Measurements from ENCODE around the gene KBTBD8. TPM values are rescaled to one million over a fixed set of nuclear protein-coding genes. Genes with fewer than 3 reads are reported as not detected.

The KBTBD8 gene
- total RNA-seq, 2 donors from 2014 or later = 0.54 to 1.1 TPM

- Histone ChIP-seq H3K27me3 (replicated peaks; ENCODE audit: insufficient read depth) (no peaks in the 10 kb centered on the region), H3K36me3 (no peaks in the 10 kb centered on the region), H3K4me1 (ENCODE audit: control insufficient read depth in 1 of 2, low read depth in 2 of 2) (no peaks in the 10 kb centered on the region), H3K27ac (no peak overlapping the region), H3K4me3 (no peak overlapping the region), H3K9me3 (no peaks in the 10 kb centered on the region)
- TF ChIP-seq, protein P1, sequence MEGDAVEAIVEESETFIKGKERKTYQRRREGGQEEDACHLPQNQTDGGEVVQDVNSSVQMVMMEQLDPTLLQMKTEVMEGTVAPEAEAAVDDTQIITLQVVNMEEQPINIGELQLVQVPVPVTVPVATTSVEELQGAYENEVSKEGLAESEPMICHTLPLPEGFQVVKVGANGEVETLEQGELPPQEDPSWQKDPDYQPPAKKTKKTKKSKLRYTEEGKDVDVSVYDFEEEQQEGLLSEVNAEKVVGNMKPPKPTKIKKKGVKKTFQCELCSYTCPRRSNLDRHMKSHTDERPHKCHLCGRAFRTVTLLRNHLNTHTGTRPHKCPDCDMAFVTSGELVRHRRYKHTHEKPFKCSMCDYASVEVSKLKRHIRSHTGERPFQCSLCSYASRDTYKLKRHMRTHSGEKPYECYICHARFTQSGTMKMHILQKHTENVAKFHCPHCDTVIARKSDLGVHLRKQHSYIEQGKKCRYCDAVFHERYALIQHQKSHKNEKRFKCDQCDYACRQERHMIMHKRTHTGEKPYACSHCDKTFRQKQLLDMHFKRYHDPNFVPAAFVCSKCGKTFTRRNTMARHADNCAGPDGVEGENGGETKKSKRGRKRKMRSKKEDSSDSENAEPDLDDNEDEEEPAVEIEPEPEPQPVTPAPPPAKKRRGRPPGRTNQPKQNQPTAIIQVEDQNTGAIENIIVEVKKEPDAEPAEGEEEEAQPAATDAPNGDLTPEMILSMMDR (IDR thresholded peaks at IDR 0.05) = no peak
- no peak for DNase-seq (ENCODE audit: low spot score)
- ATAC-seq (ENCODE audit: insufficient number of reproducible peaks, low FRiP score, low read depth) = no peak
These were observed 14.5 kb downstream of the KBTBD8 start for GRCh38 chr3:67012564-67012963.

- TF ChIP-seq, protein P1 (IDR thresholded peaks at IDR 0.05) = no peak
- no peaks in the 10 kb centered on the region for H3K27me3 ChIP-seq (replicated peaks; ENCODE audit: insufficient read depth)
- ATAC-seq (ENCODE audit: insufficient number of reproducible peaks, low FRiP score, low read depth) = no peak
- no peaks in the 10 kb centered on the region for H3K36me3 ChIP-seq
- no peak overlapping the region for H3K27ac ChIP-seq
- no peaks in the 10 kb centered on the region for H3K9me3 ChIP-seq
- no peak for DNase-seq (ENCODE audit: low spot score)
- H3K4me1 ChIP-seq (ENCODE audit: control insufficient read depth in 1 of 2, low read depth in 2 of 2) = no peaks in the 10 kb centered on the region
- H3K4me3 ChIP-seq = no peak overlapping the region
These were observed 17.8 kb downstream of the KBTBD8 start for GRCh38 chr3:67015702-67016484.

- TF ChIP-seq, protein P1 (IDR thresholded peaks at IDR 0.05) = no peak
- Histone ChIP-seq H3K4me1 (ENCODE audit: control insufficient read depth in 1 of 2, low read depth in 2 of 2) (no peaks in the 10 kb centered on the region), H3K36me3 (no peaks in the 10 kb centered on the region), H3K27ac (no peak overlapping the region), H3K4me3 (no peak overlapping the region), H3K27me3 (replicated peaks; ENCODE audit: insufficient read depth) (no peaks in the 10 kb centered on the region), H3K9me3 (no peaks in the 10 kb centered on the region)
- ATAC-seq (ENCODE audit: insufficient number of reproducible peaks, low FRiP score, low read depth) = no peak
- DNase-seq (ENCODE audit: low spot score) = no peak
These were observed 18.5 kb downstream of the KBTBD8 start for GRCh38 chr3:67016522-67017080.

DNA sequence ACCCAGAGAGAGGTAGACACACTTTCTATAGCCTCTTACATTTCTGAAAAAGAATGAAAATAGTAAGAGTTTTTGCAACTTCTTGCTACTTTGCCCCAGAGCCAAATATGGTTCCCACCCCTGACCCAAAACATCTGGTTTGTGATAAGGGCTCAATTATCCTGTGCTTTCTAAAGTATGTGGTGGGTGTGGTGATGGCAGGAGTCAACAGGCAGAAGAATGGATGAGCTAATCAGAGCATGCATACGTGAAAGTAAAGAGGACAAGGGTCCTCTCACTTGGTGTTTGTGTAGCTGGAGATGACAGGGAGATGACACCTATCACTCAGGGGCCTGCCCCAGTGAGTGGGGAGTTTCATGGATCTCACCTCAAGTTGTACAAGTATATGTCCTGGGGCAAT is 19.1 kb downstream of the KBTBD8 start:
- H3K4me3 ChIP-seq = no peak overlapping the region
- no peaks in the 10 kb centered on the region for H3K4me1 ChIP-seq (ENCODE audit: control insufficient read depth in 1 of 2, low read depth in 2 of 2)
- H3K27me3 ChIP-seq (replicated peaks; ENCODE audit: insufficient read depth) = no peaks in the 10 kb centered on the region
- no peak overlapping the region for H3K27ac ChIP-seq
- DNase-seq (ENCODE audit: low spot score) (no peak), ATAC-seq (ENCODE audit: insufficient number of reproducible peaks, low FRiP score, low read depth) (no peak)
- TF ChIP-seq, protein P1 (IDR thresholded peaks at IDR 0.05) = no peak
- no peaks in the 10 kb centered on the region for H3K9me3 ChIP-seq
- H3K36me3 ChIP-seq = no peaks in the 10 kb centered on the region

DNA sequence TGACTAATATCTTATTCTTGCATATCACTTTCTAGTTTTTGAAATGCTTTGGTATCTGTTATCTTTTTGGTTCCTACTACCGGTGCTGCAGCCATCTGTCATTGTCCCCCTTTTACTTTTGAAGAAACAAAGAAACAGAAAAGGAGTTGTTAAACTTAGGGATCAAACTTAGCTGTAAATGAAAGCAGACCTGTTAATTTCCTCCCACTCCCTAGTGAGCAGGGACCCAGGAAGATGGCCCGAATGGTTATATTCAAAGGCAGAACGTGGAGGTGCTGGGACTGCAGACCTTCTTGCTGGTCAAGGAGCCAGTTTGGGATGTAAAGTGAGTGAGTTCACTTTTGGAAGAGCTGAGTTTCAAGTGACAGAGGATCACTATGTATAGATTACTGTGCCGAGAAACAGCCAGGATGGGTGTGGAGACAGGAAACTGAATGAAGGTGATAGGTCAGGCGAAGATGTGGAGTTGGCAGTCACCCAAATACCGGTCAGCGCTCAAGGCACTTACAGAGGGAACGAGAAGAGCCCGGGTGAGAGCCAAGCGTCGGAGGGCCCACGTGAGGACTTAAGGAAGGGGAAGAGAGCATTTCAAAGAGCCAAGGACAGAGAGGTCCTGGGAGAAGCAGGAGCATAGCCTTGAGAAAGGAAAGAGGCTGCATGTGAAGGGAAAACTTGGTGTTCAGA is 20.1 kb downstream of the KBTBD8 start:
- Histone ChIP-seq H3K36me3 (no peaks in the 10 kb centered on the region), H3K27ac (no peak overlapping the region), H3K4me1 (ENCODE audit: control insufficient read depth in 1 of 2, low read depth in 2 of 2) (no peaks in the 10 kb centered on the region), H3K4me3 (no peak overlapping the region), H3K9me3 (no peaks in the 10 kb centered on the region), H3K27me3 (replicated peaks; ENCODE audit: insufficient read depth) (no peaks in the 10 kb centered on the region)
- DNase-seq (ENCODE audit: low spot score) (no peak), ATAC-seq (ENCODE audit: insufficient number of reproducible peaks, low FRiP score, low read depth) (no peak)
- TF ChIP-seq, protein P1 (IDR thresholded peaks at IDR 0.05) = no peak
